Measurements from ENCODE around the gene FLNB. TPM values are rescaled to one million over a fixed set of nuclear protein-coding genes. Genes with fewer than 3 reads are reported as not detected.

The FLNB gene
- total RNA-seq, 2 experiments from 2014 or later, result 39.7 to 42.1 TPM

GRCh38 chr3:58009749-58010535, 1.7 kb downstream of the FLNB start:
- peaks cover 53% of the 10 kb centered on the region for H3K4me1 Mint-ChIP-seq (ENCODE audit: low read depth)
- ChIA-PET POLR2A (interaction anchor here (0.6 to 2.7 kb wide), 9 partner anchors 9 to 297 kb away, joined by 3 to 22 read pairs (median 7); partner anchors contain the start of genes HTD2 and RPP14), CTCF (interaction anchor here (1.5 kb wide), 2 partner anchors 296 to 482 kb away, joined by 3 to 4 read pairs; partner anchors contain the start of genes HTD2, KCTD6 and RPP14)
- H3K4me1 ChIP-seq (ENCODE audit: insufficient read depth, low read length), result peaks cover 57% of the 10 kb centered on the region
- H3K27me3 ChIP-seq (ENCODE audit: control insufficient read depth in 1 of 2, insufficient read depth in 2 of 2, low read length in 2 of 2), result no peaks in the 10 kb centered on the region
- no peaks in the 10 kb centered on the region for H3K36me3 ChIP-seq (ENCODE audit: insufficient read depth, low read length)
- DNase-seq (peak in 5 of 14 experiments; percentile 10 to 39 (median 34)), ATAC-seq (ENCODE audit: poor library complexity) (no peak)
- H3K9me3 ChIP-seq (ENCODE audit: control insufficient read depth in 1 of 2, insufficient read depth in 1 of 2, low read length in 2 of 2), result no peaks in the 10 kb centered on the region
- no peak for TF ChIP-seq CTCF (IDR thresholded peaks at IDR 0.05)
- no peaks in the 10 kb centered on the region for H3K27me3 Mint-ChIP-seq
- peak overlapping the region; percentile 99 for H3K4me3 ChIP-seq (ENCODE audit: low read length)
- H3K9me3 Mint-ChIP-seq, result no peaks in the 10 kb centered on the region
- no peaks in the 10 kb centered on the region for H3K36me3 Mint-ChIP-seq (ENCODE audit: low read depth)
- peak overlapping the region; percentile 77 for H3K27ac Mint-ChIP-seq
- no peak overlapping the region for H3K27ac ChIP-seq (ENCODE audit: low read depth in 1 of 2, low read length in 2 of 2)
- intact Hi-C loops (cut with DNase I, micrococcal nuclease), result loop anchor here (2.0 to 10.0 kb wide), 9 partner anchors 62 to 425 kb away; partner anchors contain the start of genes ABHD6 (in 1 of the 2), HTD2 (in 1 of the 2), PDHB (in 1 of the 2) and RPP14 (in 1 of the 2)
- H3K4me3 Mint-ChIP-seq, result peak overlapping the region; percentile 84

GRCh38 chr3:58010562-58010961, 2.3 kb downstream of the FLNB start:
- ChIA-PET CTCF (interaction anchor here (0.9 kb wide), 1 partner anchor 177 kb away, joined by 3 read pairs; no protein-coding TSS in a partner anchor), POLR2A (interaction anchor here (0.6 to 0.9 kb wide), 3 partner anchors 64 to 72 kb away, joined by 3 to 5 read pairs (median 4); no protein-coding TSS in a partner anchor)
- Histone ChIP-seq H3K27me3 (ENCODE audit: control insufficient read depth in 1 of 2, insufficient read depth in 2 of 2, low read length in 2 of 2) (no peaks in the 10 kb centered on the region), H3K9me3 (ENCODE audit: control insufficient read depth in 1 of 2, insufficient read depth in 1 of 2, low read length in 2 of 2) (no peaks in the 10 kb centered on the region), H3K4me3 (ENCODE audit: low read length) (peak overlapping the region; percentile 2), H3K36me3 (ENCODE audit: insufficient read depth, low read length) (no peaks in the 10 kb centered on the region), H3K27ac (ENCODE audit: low read depth in 1 of 2, low read length in 2 of 2) (no peak overlapping the region), H3K4me1 (ENCODE audit: insufficient read depth, low read length) (peaks cover 57% of the 10 kb centered on the region)
- TF ChIP-seq CTCF (IDR thresholded peaks at IDR 0.05), result no peak
- no peaks in the 10 kb centered on the region for H3K27me3 Mint-ChIP-seq
- ATAC-seq (ENCODE audit: poor library complexity) (no peak), DNase-seq (no peak)
- no peaks in the 10 kb centered on the region for H3K36me3 Mint-ChIP-seq (ENCODE audit: low read depth)
- H3K9me3 Mint-ChIP-seq, result no peaks in the 10 kb centered on the region
- peaks cover 59% of the 10 kb centered on the region for H3K4me1 Mint-ChIP-seq (ENCODE audit: low read depth)
- intact Hi-C loops (cut with DNase I, micrococcal nuclease), result loop anchor here in 1 of 2 experiments (5.0 kb wide), 1 partner anchor 62 kb away; no protein-coding TSS in a partner anchor
- H3K4me3 Mint-ChIP-seq, result peak overlapping the region; percentile 84
- peak overlapping the region; percentile 77 for H3K27ac Mint-ChIP-seq

- TF ChIP-seq CTCF (IDR thresholded peaks at IDR 0.05), result no peak
- no peaks in the 10 kb centered on the region for H3K36me3 Mint-ChIP-seq (ENCODE audit: low read depth)
- CTCF ChIA-PET, result interaction anchor here (0.9 kb wide), 1 partner anchor 176 kb away, joined by 3 read pairs; no protein-coding TSS in a partner anchor
- peak overlapping the region; percentile 84 for H3K4me3 Mint-ChIP-seq
- H3K4me1 Mint-ChIP-seq (ENCODE audit: low read depth), result peaks cover 66% of the 10 kb centered on the region
- Histone ChIP-seq H3K4me3 (ENCODE audit: low read length) (no peak overlapping the region), H3K27me3 (ENCODE audit: control insufficient read depth in 1 of 2, insufficient read depth in 2 of 2, low read length in 2 of 2) (no peaks in the 10 kb centered on the region), H3K9me3 (ENCODE audit: control insufficient read depth in 1 of 2, insufficient read depth in 1 of 2, low read length in 2 of 2) (no peaks in the 10 kb centered on the region), H3K4me1 (ENCODE audit: insufficient read depth, low read length) (peaks cover 57% of the 10 kb centered on the region), H3K36me3 (ENCODE audit: insufficient read depth, low read length) (no peaks in the 10 kb centered on the region), H3K27ac (ENCODE audit: low read depth in 1 of 2, low read length in 2 of 2) (no peak overlapping the region)
- intact Hi-C loops (cut with DNase I, micrococcal nuclease), result loop anchor here in 1 of 2 experiments (5.0 kb wide), 1 partner anchor 61 kb away; no protein-coding TSS in a partner anchor
- no peak for ATAC-seq (ENCODE audit: poor library complexity)
- POLR2A ChIA-PET, result interaction anchor here (1.5 kb wide), 1 partner anchor 104 kb away, joined by 3 read pairs; no protein-coding TSS in a partner anchor
- peak overlapping the region; percentile 77 for H3K27ac Mint-ChIP-seq
- no peaks in the 10 kb centered on the region for H3K9me3 Mint-ChIP-seq
- H3K27me3 Mint-ChIP-seq, result no peaks in the 10 kb centered on the region
- DNase-seq, result no peak
These were observed 3.4 kb downstream of the FLNB start for GRCh38 chr3:58011580-58011979.
